Measurements from ENCODE around the gene ZNF552.
"Not testable (repeated sequence)": the region's sequence is repeated elsewhere in the genome, so short reads cannot be mapped to it uniquely, and the experiment has no call there.

Gene ZNF552

DNA sequence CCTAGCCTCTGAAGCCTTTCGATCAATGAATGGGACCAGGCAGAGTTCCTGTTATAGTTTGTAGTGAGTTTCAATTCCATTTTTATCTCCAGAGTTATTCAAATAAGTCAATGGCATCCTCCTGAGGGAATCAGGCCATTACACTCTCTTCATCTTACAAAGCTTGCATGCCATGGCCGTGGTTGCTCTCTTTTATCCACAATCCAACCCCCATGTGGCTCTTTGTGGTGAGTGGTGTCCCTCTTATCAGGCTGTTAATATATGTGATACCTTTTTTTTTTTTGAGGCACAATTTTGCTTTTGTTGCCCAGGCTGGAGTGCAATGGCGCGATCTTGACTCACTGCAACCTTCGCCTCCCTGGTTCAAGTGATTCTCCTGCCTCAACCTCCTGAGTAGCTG, 22.3 kb upstream of the ZNF552 start:
- H3K36me3 ChIP-seq (ENCODE audit: control insufficient read depth, insufficient read depth, low read length, severe bottlenecking), result peaks cover 31% of the 10 kb centered on the region
- not testable (repeated sequence) for H3K4me1 ChIP-seq (ENCODE audit: control insufficient read depth, insufficient read depth, low read length); DNase-seq (ENCODE audit: low read depth); H3K9me3 ChIP-seq (ENCODE audit: control insufficient read depth, low read length); H3K27me3 ChIP-seq (replicated peaks; ENCODE audit: control insufficient read depth, insufficient read depth, low read length); H3K4me3 ChIP-seq (ENCODE audit: low read length); H3K9ac ChIP-seq (ENCODE audit: low read length)

DNA sequence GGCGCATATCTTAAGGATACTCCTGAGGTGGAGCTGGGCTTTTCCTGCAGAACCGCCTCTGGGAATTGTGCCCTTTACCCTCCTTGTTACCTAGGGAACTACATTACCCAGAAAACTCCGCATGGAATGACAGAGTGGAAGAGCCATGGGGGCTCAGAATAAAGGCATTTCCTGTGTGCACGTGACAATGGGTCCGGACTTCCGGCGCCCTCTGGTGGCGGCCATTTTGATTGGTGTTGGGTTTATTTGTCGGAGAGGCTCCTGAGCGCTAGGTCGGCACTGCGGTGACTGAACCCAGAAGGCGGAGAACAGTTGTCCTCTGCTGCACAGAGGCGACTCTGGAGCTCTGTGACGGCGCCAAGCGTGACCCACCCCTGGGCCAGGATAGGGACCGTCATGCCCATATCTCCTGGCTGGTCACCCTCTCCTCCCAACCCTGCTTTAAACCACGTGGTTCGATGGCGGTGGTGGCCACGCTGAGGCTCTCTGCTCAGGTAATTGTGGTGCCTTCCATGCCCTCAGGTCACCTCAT, 15.4 kb upstream of the ZNF552 start, which contains the start of gene ZNF587B:
Gene ZNF587B, plus strand, starts transcription at position 229 of the 532 bp plus-strand sequence. Its CDS starts 230 bp downstream, at position 459.
- H3K27me3 ChIP-seq (replicated peaks; ENCODE audit: control insufficient read depth, insufficient read depth, low read length), result no peaks in the 10 kb centered on the region
- no peaks in the 10 kb centered on the region for H3K9me3 ChIP-seq (ENCODE audit: control insufficient read depth, low read length)
- peak within 1 kb of the TSS; percentile 76 for H3K4me3 ChIP-seq (ENCODE audit: low read length)
- H3K4me1 ChIP-seq (ENCODE audit: control insufficient read depth, insufficient read depth, low read length), result peaks cover 11% of the 10 kb centered on the region
- no peak within 1 kb of the TSS for H3K9ac ChIP-seq (ENCODE audit: low read length)
- DNase-seq (ENCODE audit: low read depth), result peak; percentile 34
- peaks cover 6% of the 10 kb centered on the region for H3K36me3 ChIP-seq (ENCODE audit: control insufficient read depth, insufficient read depth, low read length, severe bottlenecking)

DNA sequence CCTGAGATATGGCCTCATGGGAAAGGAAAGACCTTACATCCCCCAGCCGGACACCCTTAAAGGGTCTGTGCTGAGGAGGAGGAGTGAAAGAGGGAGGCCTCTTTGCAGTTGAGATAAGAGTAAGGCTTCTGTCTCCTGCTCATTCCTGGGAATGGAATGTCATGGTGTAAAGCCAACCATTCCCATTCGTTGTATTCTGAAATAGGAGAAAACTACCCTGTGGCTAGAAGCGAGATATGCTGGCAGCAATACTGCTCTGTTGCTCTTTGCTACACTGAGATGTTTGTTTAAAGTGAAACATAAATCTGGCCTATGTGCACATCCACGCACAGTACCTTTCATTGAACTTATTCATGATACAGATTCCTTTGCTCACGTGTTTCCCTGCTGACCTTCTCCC, 14.6 kb upstream of the ZNF552 start:
- no peak for DNase-seq (ENCODE audit: low read depth)
- Histone ChIP-seq H3K4me3 (ENCODE audit: low read length) (no peak overlapping the region), H3K9ac (ENCODE audit: low read length) (no peak overlapping the region)

DNA sequence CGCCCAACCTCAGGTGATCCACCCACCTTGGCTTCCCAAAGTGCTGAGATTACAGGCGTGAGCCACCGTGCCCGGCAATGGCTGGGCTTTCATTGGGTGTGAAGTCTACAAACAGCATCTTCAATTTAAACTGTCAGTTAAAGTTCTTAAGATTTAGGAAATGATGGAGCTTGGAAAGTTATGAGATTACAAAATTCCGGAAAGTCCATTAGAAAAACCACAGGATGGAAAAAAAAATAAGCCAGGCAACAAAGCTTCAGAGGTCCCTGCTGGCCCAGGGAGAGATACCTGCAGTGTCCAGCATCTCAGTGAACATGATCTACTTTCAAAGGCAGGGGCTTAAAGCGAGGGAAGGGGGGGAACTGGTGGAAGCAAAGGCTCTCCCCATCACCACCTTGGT, 10.8 kb upstream of the ZNF552 start:
- DNase-seq (ENCODE audit: low read depth), result no peak
- Histone ChIP-seq H3K9me3 (ENCODE audit: control insufficient read depth, low read length) (no peaks in the 10 kb centered on the region), H3K4me1 (ENCODE audit: control insufficient read depth, insufficient read depth, low read length) (peaks cover 16% of the 10 kb centered on the region), H3K9ac (ENCODE audit: low read length) (no peak overlapping the region), H3K4me3 (ENCODE audit: low read length) (no peak overlapping the region), H3K36me3 (ENCODE audit: control insufficient read depth, insufficient read depth, low read length, severe bottlenecking) (peaks cover 6% of the 10 kb centered on the region), H3K27me3 (replicated peaks; ENCODE audit: control insufficient read depth, insufficient read depth, low read length) (no peaks in the 10 kb centered on the region)

More for the DNA sequence above, 14.6 kb upstream of the ZNF552 start:
- H3K4me1 ChIP-seq (ENCODE audit: control insufficient read depth, insufficient read depth, low read length), result peaks cover 11% of the 10 kb centered on the region
- no peaks in the 10 kb centered on the region for H3K9me3 ChIP-seq (ENCODE audit: control insufficient read depth, low read length)
- no peaks in the 10 kb centered on the region for H3K27me3 ChIP-seq (replicated peaks; ENCODE audit: control insufficient read depth, insufficient read depth, low read length)
- H3K36me3 ChIP-seq (ENCODE audit: control insufficient read depth, insufficient read depth, low read length, severe bottlenecking), result peaks cover 6% of the 10 kb centered on the region

DNA sequence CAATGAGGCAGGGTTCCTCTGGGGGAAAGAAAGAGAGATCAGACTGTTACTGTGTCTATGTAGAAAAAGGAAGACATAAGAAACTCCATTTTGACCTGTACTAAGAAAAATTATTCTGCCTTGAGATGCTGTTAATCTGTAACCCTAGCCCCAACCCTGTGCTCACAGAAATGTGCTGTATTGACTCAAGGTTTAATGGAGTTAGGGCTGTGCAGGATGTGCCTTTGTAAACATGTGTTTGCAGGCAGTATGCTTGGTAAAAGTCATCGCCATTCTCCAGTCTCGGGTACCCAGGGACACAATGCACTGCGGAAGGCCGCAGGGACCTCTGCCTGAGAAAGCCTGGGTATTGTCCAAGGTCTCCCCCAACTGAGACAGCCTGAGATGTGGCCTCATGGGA, 8.9 kb upstream of the ZNF552 start:
- not testable (repeated sequence) for H3K27me3 ChIP-seq (replicated peaks; ENCODE audit: control insufficient read depth, insufficient read depth, low read length); H3K4me1 ChIP-seq (ENCODE audit: control insufficient read depth, insufficient read depth, low read length); H3K9me3 ChIP-seq (ENCODE audit: control insufficient read depth, low read length); H3K36me3 ChIP-seq (ENCODE audit: control insufficient read depth, insufficient read depth, low read length, severe bottlenecking); H3K9ac ChIP-seq (ENCODE audit: low read length); H3K4me3 ChIP-seq (ENCODE audit: low read length); DNase-seq (ENCODE audit: low read depth)

DNA sequence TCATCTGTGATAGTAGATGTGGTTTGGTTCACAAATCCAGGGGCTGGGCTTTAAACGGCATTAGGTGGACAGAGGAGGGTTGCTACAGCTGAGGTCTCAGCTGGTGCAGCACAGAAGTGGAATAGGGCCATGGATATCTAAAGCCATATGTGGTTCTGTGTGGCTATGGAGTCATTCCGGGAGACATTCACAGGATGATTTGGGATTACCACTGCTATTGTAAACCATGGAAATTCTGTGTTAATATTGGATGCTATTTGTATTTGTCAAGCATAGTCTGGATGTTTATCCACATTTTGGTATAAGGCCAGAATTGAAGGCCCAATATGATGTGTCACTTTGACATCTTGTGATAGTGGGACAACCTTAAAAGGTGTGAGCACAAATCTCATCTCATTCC, 8.4 kb upstream of the ZNF552 start:
- H3K4me3 ChIP-seq (ENCODE audit: low read length); H3K4me1 ChIP-seq (ENCODE audit: control insufficient read depth, insufficient read depth, low read length); H3K9ac ChIP-seq (ENCODE audit: low read length); DNase-seq (ENCODE audit: low read depth); H3K36me3 ChIP-seq (ENCODE audit: control insufficient read depth, insufficient read depth, low read length, severe bottlenecking); H3K27me3 ChIP-seq (replicated peaks; ENCODE audit: control insufficient read depth, insufficient read depth, low read length); H3K9me3 ChIP-seq (ENCODE audit: control insufficient read depth, low read length): not testable (repeated sequence)

DNA sequence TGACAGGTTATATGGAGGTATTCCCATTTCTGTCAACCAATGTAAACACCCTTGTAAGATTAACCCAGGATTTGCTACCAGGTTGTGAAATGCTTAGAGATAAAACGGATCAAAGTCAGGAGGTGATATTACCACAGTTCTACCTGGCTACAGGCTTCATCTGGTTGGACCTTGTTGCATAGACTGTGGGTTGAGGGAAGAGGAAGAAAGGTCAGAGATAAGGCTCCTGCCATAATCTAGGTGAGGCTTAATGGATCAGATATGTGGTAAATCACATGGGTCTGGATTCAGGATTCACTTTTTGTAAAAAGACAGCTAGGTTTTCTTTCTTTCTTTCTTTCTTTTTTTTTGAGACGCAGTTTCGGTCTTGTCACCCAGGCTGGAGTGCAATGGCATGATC, 6.8 kb upstream of the ZNF552 start:
- not testable (repeated sequence) for H3K9me3 ChIP-seq (ENCODE audit: control insufficient read depth, low read length); H3K27me3 ChIP-seq (replicated peaks; ENCODE audit: control insufficient read depth, insufficient read depth, low read length); H3K9ac ChIP-seq (ENCODE audit: low read length); H3K4me1 ChIP-seq (ENCODE audit: control insufficient read depth, insufficient read depth, low read length); H3K4me3 ChIP-seq (ENCODE audit: low read length); H3K36me3 ChIP-seq (ENCODE audit: control insufficient read depth, insufficient read depth, low read length, severe bottlenecking); DNase-seq (ENCODE audit: low read depth)

DNA sequence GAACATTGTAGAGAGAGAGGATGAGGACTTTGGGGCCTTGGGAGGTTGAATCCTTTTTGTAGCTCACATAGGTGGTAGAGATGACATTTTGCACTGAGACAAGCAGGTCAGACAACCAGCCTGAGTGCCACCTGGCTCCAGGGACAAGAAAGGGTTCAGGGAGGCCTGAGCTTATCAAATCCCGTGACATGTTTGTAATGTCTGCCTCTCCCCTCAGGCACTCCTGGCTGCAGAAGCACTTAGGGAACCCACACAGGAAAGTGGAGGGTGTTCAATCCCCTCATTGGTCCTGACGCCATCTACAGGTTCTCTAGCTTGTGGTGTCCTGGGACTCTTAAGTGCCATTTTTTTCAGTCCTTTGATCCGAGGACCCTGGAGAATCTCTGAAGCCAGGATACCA, 6.4 kb upstream of the ZNF552 start:
- H3K4me3 ChIP-seq (ENCODE audit: low read length), result peak overlapping the region; percentile 99
- not testable (repeated sequence) for DNase-seq (ENCODE audit: low read depth)

DNA sequence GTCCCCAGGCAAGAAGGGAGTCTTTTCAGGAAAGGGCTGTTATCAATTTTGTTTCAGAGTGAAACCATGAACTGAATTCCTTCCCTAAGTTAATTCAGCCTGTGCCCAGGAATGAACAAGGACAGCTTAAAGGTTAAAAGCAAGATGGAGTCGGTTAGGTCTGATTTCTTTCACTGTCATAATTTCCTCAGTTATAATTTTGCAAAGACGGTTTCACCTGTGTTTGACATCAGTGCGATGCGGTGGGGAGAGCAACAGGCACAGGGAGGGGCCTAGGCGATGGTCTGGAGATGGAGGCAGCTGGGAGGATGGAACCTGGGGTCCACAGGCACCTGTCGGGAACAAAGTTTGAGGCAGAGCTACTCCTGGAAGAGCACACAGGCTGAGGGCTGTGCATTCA, 5.9 kb upstream of the ZNF552 start:
- Histone ChIP-seq H3K4me1 (ENCODE audit: control insufficient read depth, insufficient read depth, low read length) (peaks cover 9% of the 10 kb centered on the region), H3K36me3 (ENCODE audit: control insufficient read depth, insufficient read depth, low read length, severe bottlenecking) (no peaks in the 10 kb centered on the region), H3K4me3 (ENCODE audit: low read length) (peak overlapping the region; percentile 99), H3K9me3 (ENCODE audit: control insufficient read depth, low read length) (no peaks in the 10 kb centered on the region), H3K9ac (ENCODE audit: low read length) (peak overlapping the region; percentile 98), H3K27me3 (replicated peaks; ENCODE audit: control insufficient read depth, insufficient read depth, low read length) (no peaks in the 10 kb centered on the region)
- DNase-seq (ENCODE audit: low read depth), result no peak

More for the DNA sequence above, 6.4 kb upstream of the ZNF552 start:
- not testable (repeated sequence) for H3K27me3 ChIP-seq (replicated peaks; ENCODE audit: control insufficient read depth, insufficient read depth, low read length); H3K9ac ChIP-seq (ENCODE audit: low read length); H3K4me1 ChIP-seq (ENCODE audit: control insufficient read depth, insufficient read depth, low read length); H3K36me3 ChIP-seq (ENCODE audit: control insufficient read depth, insufficient read depth, low read length, severe bottlenecking); H3K9me3 ChIP-seq (ENCODE audit: control insufficient read depth, low read length)

DNA sequence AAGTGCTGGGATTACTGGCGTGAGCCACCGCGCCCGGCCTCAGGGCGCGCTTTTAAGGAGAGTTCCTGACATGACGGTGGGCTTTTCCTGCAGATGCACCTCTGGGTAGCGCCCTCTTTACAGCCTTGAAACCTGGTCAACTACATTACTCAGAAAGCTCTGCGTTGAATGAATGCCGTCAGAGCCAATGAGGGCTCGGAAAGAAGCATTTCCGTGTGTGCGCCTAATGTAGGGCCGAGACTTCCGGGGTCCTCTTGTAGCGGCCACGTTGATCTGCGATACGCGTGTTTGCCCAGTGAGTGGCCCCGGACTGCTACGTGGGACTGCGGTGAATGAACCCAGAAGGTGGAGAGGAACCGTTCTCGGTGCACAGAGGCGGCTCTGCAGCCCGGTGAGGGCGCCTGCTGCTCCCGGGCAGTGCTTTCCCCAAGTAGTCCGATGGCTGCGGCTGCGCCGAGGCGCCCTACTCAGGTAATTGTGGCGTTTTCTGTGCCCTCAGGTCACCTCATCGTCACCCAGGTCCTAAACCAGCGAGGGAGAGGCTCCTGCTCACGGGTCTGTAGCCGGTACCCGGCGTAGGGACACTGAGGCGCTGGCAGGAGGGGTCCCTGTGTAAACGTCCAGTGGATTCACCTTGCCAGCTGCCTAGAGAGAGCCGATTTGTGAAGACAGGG, 4.9 kb upstream of the ZNF552 start:
- peak overlapping the region; percentile 99 for H3K4me3 ChIP-seq (ENCODE audit: low read length)
- no peaks in the 10 kb centered on the region for H3K27me3 ChIP-seq (replicated peaks; ENCODE audit: control insufficient read depth, insufficient read depth, low read length)
- peak overlapping the region; percentile 98 for H3K9ac ChIP-seq (ENCODE audit: low read length)
- H3K9me3 ChIP-seq (ENCODE audit: control insufficient read depth, low read length), result no peaks in the 10 kb centered on the region
- no peaks in the 10 kb centered on the region for H3K36me3 ChIP-seq (ENCODE audit: control insufficient read depth, insufficient read depth, low read length, severe bottlenecking)
- DNase-seq (ENCODE audit: low read depth), result peak; percentile 95
- H3K4me1 ChIP-seq (ENCODE audit: control insufficient read depth, insufficient read depth, low read length), result peaks cover 9% of the 10 kb centered on the region

DNA sequence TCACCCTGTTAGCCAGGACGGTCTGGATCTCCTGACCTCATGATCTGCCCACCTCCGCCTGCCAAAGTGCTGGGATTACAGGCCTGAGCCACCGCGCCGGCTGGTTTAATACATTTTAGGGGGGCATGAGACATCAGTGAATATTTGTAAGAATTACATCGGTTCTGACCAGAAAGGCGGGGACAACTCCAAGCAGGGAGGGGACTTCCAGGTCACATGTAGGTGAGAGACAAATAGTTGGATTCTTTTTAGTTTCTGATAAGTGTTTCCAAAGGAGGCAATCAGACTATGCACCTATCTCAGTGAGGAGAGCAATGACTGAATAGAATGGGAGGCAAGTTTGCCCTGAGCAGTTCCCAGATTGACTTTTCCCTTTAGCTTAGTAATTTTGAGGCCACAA, 3.7 kb upstream of the ZNF552 start:
- no peaks in the 10 kb centered on the region for H3K27me3 ChIP-seq (replicated peaks; ENCODE audit: control insufficient read depth, insufficient read depth, low read length)
- H3K36me3 ChIP-seq (ENCODE audit: control insufficient read depth, insufficient read depth, low read length, severe bottlenecking), result no peaks in the 10 kb centered on the region
- no peaks in the 10 kb centered on the region for H3K9me3 ChIP-seq (ENCODE audit: control insufficient read depth, low read length)
- no peak overlapping the region for H3K4me3 ChIP-seq (ENCODE audit: low read length)
- H3K4me1 ChIP-seq (ENCODE audit: control insufficient read depth, insufficient read depth, low read length), result peaks cover 15% of the 10 kb centered on the region
- H3K9ac ChIP-seq (ENCODE audit: low read length), result no peak overlapping the region
- DNase-seq (ENCODE audit: low read depth), result no peak

DNA sequence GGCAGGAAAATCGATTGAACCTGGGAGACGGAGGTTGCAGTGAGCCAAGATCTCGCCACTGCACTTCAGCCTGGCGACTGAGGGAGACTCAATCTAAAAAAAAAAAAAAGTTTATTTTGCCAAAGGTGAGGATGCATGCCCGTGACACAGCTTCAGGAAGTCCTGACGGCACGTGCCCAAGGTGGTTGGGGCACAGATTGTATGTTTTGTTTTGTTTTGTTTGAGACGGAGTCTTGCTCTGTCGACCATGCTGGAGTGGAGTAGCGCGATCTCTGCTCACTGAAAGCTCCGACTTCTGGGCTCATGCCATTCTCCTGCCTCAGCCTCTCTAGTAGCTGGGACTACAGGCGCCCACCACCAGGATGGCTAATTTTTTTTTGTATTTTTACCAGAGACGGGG, 3.3 kb upstream of the ZNF552 start:
- no peak for DNase-seq (ENCODE audit: low read depth)
- Histone ChIP-seq H3K9me3 (ENCODE audit: control insufficient read depth, low read length) (no peaks in the 10 kb centered on the region), H3K4me1 (ENCODE audit: control insufficient read depth, insufficient read depth, low read length) (peaks cover 15% of the 10 kb centered on the region), H3K9ac (ENCODE audit: low read length) (no peak overlapping the region), H3K27me3 (replicated peaks; ENCODE audit: control insufficient read depth, insufficient read depth, low read length) (no peaks in the 10 kb centered on the region), H3K36me3 (ENCODE audit: control insufficient read depth, insufficient read depth, low read length, severe bottlenecking) (no peaks in the 10 kb centered on the region), H3K4me3 (ENCODE audit: low read length) (no peak overlapping the region)

All from adipocyte (in vitro differentiated cells).